Measurements from ENCODE around the gene TTI1. TPM values are rescaled to one million over a fixed set of nuclear protein-coding genes. Genes with fewer than 3 reads are reported as not detected.

The TTI1 gene
- total and polyA plus RNA-seq, 2 of the 13 experiments (the other 11 are each of a cell fraction or from before 2014, with no cell fraction given): 22.9 to 39.8 TPM

DNA sequence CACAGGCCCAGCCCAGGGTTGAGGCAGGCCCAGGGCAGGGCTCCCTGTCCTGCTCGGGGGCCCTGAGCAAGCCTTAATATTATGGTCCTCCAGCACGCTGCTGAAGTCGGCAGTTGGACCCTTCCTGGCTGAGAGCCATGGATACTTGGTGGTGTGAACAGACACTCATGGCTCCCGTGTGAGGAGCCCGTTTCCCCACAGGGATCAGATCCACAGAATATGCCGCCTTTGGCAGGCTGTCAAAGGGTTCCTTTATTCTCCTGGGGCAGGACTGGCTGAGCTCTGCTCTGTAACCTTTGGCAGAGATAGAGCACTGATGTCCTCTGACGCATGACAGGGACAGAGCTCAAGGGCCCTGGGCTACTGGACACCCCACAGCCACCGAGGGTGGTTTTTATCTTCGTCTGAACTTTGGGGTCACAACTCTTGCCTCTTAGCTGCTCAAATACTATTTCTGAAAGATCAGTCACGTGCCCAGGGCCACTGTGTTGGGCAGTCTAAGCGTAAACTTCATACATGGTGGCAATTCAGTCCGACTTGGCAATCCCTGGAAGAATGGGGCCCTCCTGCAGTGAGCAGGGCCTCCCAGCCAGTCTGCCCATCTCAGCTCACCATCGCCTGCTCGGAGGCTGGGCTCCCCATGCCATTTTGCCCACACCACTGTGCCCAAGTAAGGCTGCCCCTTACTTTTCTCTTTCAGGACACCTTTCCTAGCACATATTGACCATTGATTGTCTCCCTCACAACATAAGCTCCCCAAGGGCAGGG, 49.1 kb downstream of the TTI1 start (continued):
- TF ChIP-seq, protein P1, sequence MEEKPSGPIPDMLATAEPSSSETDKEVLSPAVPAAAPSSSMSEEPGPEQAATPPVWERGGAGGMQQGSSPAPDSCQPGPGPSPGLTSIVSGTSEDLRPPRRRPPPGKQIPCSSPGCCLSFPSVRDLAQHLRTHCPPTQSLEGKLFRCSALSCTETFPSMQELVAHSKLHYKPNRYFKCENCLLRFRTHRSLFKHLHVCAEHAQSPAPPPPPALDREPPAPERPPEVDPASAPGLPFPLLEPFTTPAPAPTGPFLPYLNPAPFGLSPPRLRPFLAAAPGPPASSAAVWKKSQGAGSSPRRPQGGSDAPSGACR (CRISPR knock-in tag; IDR thresholded peaks at IDR 0.05): peak; percentile 68
- TF ChIP-seq ZNF629 (CRISPR knock-in tag; conservative IDR thresholded peaks at IDR 0.05) (0 out of 2 replicates have a peak, but pooled peaks have one; percentile 31), U2AF2 (IDR thresholded peaks at IDR 0.05; ENCODE audit: low read depth, low read length) (0 out of 2 replicates have a peak, but pooled peaks have one; percentile 29), GPN1 (CRISPR knock-in tag; IDR thresholded peaks at IDR 0.05; ENCODE audit: borderline replicate concordance) (no peak), FOXK2 (IDR thresholded peaks at IDR 0.05) (0 out of 2 replicates have a peak, but pooled peaks have one; percentile 48), NPAS2 (CRISPR knock-in tag; IDR thresholded peaks at IDR 0.05; ENCODE audit: borderline replicate concordance) (0 out of 2 replicates have a peak, but pooled peaks have one; percentile 24), BCL6 (CRISPR knock-in tag; IDR thresholded peaks at IDR 0.05) (peak; percentile 60; the same call in 1 of the 2 replicates), ZSCAN9 (CRISPR knock-in tag; IDR thresholded peaks at IDR 0.05; ENCODE audit: borderline replicate concordance) (no peak), MTF1 (CRISPR knock-in tag; IDR thresholded peaks at IDR 0.05) (no peak), MYC (CRISPR knock-in tag; IDR thresholded peaks at IDR 0.05; ENCODE audit: borderline replicate concordance) (peak; percentile 51; the same call in 1 of the 2 replicates), SMARCE1 (IDR thresholded peaks at IDR 0.05; ENCODE audit: borderline replicate concordance) (no peak)
- TF ChIP-seq, protein P2, sequence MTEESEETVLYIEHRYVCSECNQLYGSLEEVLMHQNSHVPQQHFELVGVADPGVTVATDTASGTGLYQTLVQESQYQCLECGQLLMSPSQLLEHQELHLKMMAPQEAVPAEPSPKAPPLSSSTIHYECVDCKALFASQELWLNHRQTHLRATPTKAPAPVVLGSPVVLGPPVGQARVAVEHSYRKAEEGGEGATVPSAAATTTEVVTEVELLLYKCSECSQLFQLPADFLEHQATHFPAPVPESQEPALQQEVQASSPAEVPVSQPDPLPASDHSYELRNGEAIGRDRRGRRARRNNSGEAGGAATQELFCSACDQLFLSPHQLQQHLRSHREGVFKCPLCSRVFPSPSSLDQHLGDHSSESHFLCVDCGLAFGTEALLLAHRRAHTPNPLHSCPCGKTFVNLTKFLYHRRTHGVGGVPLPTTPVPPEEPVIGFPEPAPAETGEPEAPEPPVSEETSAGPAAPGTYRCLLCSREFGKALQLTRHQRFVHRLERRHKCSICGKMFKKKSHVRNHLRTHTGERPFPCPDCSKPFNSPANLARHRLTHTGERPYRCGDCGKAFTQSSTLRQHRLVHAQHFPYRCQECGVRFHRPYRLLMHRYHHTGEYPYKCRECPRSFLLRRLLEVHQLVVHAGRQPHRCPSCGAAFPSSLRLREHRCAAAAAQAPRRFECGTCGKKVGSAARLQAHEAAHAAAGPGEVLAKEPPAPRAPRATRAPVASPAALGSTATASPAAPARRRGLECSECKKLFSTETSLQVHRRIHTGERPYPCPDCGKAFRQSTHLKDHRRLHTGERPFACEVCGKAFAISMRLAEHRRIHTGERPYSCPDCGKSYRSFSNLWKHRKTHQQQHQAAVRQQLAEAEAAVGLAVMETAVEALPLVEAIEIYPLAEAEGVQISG (CRISPR knock-in tag; IDR thresholded peaks at IDR 0.05): peak; percentile 74
- TF ChIP-seq, protein P3, sequence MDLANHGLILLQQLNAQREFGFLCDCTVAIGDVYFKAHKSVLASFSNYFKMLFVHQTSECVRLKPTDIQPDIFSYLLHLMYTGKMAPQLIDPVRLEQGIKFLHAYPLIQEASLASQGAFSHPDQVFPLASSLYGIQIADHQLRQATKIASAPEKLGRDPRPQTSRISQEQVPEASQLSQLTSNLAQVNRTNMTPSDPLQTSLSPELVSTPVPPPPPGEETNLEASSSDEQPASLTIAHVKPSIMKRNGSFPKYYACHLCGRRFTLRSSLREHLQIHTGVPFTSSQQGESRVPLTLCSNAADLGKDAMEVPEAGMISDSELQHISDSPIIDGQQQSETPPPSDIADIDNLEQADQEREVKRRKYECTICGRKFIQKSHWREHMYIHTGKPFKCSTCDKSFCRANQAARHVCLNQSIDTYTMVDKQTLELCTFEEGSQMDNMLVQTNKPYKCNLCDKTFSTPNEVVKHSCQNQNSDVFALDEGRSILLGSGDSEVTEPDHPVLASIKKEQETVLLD (CRISPR knock-in tag; IDR thresholded peaks at IDR 0.05; ENCODE audit: low read depth): no peak
- TF ChIP-seq, protein P4, sequence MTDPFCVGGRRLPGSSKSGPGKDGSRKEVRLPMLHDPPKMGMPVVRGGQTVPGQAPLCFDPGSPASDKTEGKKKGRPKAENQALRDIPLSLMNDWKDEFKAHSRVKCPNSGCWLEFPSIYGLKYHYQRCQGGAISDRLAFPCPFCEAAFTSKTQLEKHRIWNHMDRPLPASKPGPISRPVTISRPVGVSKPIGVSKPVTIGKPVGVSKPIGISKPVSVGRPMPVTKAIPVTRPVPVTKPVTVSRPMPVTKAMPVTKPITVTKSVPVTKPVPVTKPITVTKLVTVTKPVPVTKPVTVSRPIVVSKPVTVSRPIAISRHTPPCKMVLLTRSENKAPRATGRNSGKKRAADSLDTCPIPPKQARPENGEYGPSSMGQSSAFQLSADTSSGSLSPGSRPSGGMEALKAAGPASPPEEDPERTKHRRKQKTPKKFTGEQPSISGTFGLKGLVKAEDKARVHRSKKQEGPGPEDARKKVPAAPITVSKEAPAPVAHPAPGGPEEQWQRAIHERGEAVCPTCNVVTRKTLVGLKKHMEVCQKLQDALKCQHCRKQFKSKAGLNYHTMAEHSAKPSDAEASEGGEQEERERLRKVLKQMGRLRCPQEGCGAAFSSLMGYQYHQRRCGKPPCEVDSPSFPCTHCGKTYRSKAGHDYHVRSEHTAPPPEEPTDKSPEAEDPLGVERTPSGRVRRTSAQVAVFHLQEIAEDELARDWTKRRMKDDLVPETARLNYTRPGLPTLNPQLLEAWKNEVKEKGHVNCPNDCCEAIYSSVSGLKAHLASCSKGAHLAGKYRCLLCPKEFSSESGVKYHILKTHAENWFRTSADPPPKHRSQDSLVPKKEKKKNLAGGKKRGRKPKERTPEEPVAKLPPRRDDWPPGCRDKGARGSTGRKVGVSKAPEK (CRISPR knock-in tag; IDR thresholded peaks at IDR 0.05; ENCODE audit: borderline replicate concordance): no peak
- TF ChIP-seq, protein P5, sequence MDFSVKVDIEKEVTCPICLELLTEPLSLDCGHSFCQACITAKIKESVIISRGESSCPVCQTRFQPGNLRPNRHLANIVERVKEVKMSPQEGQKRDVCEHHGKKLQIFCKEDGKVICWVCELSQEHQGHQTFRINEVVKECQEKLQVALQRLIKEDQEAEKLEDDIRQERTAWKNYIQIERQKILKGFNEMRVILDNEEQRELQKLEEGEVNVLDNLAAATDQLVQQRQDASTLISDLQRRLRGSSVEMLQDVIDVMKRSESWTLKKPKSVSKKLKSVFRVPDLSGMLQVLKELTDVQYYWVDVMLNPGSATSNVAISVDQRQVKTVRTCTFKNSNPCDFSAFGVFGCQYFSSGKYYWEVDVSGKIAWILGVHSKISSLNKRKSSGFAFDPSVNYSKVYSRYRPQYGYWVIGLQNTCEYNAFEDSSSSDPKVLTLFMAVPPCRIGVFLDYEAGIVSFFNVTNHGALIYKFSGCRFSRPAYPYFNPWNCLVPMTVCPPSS (IDR thresholded peaks at IDR 0.05): no peak

Data from HepG2 (cell line).